GM21786 (cell line): ENCODE measurements around the gene GIPC3.

Experiments
- ATAC-seq: cut with Tn5 transposase; IDR thresholded peaks from one replicate; pipeline ENCODE4 v1.9.1; 2021; ENCODE audit not compliant: unreplicated experiment

GIPC3 gene, protein sequence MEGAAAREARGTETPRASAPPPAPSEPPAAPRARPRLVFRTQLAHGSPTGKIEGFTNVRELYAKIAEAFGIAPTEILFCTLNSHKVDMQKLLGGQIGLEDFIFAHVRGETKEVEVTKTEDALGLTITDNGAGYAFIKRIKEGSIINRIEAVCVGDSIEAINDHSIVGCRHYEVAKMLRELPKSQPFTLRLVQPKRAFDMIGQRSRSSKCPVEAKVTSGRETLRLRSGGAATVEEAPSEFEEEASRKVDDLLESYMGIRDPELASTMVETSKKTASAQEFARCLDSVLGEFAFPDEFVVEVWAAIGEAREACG

DNA sequence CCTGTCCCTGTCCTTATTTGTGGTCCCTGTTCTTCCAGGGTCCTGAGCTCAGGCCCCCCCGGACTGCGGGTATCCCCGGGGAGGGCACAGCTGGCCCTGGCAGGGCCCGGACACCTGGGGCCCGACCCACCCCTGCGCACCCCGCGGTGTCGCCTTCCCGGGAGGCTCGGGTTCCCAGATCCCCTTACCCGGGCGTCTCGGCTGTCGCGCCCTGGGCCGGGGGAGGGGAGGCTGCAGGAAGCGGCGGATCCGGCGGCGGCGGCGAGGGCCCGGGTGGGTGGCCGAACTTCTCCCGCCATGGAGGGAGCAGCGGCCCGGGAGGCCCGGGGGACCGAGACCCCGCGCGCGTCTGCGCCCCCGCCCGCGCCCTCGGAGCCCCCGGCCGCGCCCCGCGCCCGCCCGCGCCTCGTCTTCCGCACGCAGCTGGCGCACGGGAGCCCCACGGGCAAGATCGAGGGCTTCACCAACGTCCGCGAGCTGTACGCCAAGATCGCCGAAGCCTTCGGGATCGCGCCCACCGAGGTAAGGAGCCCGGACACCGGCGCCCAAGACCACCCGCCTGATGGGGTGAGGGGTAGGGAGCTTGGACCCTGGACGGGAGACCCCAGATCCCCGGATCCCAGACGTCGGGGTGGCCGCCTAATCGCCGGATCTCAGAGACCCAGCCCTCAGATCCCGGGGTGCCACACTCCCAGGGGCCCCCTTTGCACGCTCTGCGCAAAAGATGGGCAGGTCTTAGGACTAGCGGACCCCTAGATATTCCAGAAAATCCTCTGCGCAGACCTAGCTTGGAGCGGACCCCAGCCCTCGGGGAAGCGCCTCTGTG, at the start of gene GIPC3:
Gene GIPC3 (plus strand): TSS at position 178 of the 826 bp plus-strand sequence. CDS start 120 bp downstream, at position 298.
- ATAC-seq, result no peak

DNA sequence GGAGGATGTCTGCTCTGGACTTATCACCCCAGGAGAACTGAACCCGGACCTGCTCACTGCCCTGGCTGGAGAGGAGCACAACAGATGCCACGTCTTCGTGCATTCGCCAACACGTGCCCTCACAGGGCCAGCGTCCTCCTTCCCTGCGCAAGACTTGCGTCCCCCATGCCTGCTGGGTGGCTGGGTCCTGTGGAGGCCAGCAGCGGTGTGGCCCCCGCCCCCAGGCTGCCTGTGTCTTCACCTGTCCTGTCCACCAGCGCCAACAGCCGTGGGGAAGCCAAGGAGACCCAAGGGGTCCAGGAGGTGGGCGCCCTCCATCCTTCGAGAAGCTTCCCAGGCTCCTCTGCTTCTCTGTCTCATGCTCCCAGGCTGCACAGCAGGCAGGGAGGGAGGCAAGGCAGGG, 49.7 kb upstream of the GIPC3 start:
- no peak for ATAC-seq

- ATAC-seq, result no peak
Observed at GRCh38 chr19:3535981-3536380, 49.3 kb upstream of the GIPC3 start.

DNA sequence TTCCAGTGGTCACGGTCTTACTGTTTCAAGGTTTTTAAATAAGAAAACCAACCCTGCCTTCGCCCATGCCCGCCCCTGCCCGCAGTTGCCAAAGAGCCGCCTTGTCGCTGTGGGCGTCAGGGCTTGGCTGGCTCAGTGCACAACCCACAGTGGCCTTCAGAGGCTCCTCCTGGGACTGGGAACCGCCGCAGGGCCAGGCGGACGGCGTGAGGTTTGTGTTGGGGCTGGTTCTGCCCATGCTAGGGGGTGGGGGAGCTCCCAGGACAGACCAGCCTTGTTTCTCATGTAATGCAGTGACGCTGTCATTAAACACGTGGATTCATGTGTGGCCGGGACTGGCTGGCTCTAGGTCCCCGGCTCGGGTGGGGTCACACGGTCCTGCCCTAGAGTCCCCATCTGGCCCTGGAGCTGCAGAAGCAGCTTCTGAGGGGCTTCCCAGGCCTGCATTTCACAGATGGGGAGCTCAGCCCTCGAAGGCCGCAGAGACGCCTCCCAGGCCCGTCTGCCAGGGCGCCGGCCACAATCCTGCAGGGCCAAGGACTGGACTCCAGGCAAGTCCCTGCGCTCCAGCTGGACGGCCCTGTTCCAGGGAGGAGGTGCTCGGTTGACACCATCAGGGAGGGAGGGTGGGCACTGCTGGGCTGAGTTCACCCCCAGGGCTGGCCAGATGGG, 48.7 kb upstream of the GIPC3 start:
- no peak for ATAC-seq

DNA sequence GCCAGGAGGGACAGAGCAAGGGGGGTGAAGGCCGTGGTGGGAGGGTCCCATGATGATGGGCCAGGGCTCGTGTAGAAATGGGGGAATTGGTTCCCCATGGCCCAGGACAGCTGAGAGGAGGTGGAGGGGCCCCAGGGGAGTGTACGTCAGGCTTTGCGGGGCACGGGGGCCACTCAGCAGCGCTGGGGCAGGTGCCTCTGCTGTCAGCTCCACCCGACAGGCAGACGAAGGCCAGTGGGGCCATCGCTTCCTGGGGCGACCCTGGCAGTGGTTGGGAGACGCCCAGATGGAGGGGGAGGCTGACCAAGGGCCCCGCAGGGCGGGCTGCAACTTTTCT, 48.2 kb upstream of the GIPC3 start:
- ATAC-seq, result no peak

DNA sequence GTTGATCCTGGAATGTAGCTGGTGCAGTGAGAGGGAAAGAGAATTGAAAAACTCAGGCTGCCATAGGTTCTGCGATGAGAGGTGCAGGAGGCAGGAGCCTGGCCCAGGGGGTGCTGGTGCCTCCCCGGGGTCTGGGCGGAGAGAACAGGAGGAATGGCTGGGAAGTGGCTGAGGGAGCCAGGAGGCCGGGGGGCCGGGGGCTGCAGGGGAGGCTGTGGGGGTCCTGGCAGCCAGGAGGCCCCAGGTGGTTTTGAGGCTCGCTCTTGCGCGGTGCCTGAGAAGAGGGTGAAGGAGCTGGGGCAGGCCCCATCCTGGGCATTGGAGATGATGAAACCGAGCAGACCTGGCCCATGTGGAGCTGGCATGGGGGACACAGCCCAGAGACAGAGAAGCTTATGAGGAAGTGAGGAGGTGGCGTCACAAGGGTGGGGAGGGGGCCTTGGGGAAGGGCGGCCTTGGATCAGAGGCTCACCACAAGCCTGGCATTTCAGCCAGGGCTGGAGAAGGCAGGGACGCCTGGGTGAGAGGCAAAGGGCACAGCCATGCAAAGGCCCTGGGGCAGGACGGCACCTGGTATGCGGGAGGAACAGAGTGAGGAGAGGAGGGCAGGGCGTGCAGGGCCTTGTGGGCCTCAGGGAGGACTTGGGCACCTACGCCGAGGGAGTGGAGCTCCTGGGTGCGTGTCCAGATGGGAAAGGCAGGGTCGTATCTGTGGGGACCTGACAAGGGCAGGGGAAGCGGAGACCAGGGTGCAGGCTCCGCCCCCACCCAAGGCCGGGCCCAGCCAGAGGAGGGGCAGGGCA, 47.6 kb upstream of the GIPC3 start:
- no peak for ATAC-seq

DNA sequence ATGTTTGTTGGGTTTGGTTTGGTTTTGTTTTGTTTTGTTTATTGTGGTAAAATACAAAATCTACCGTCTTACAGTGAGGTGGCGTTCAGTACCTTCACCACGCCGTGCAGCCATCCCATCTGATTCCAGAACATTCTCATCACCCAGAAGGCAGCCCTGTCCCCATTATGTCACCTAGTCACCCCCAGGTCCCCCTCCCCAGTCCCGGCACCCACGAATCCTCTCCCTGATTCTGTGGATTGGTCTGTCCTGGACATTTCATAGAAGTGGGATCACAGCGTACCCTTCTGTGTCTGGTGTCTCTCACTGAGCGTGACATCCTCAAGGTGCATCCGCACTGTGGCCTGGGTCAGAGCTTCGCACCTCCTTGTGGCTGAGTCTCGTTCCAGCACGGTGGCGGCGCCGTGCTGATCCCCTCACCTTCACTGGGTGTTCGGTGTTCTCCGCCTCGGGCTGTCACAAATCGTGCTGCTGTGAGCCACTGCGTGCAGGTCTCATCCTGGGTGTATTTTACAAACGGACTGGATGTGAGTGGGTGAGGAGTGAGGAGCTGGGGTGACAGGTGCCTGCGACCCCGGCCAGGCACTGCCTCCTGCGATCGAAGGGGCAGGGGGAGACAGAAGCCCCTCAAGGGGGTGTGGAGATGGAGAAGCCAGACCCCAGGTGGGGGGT, 46.9 kb upstream of the GIPC3 start:
- no peak for ATAC-seq

DNA sequence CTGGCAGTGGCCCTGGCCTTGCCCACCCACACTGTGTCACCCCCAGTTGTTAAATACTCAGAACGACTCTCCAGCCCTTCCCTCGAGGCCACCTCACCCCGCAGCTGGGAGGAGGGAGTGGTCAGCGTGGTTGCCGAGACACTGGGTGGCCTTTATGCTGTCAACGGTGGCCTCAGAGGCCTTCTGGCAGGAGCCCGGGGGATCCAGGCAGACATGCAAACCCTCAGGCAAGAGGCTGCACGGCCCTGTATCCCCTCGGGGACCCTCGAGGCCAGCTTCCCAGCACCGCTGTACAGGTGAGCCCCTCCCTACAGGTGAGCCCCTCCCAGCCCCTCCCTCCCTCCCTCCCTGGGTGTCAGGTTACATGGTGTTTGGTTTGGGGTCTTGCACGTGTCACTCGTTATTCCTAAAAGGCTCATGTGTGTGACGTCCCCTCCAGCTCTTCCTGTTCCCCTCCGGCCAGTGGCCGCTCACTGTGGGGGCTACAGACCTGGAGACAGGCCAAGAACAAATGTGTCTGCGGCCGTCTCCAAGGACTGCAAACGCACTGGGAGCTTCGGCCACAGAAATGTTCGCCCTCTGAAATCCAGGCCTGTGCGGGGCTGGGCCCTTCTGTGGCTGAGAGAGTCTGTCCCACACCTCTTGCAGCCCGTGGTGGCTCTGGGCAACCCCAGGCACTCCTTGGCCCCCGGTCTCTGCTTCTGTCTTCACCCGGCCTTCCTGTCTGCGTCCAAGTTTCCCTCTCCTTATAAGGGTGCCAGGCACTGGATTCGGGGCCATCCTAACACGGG, 46.1 kb upstream of the GIPC3 start, which contains the start of gene TEKTIP1:
Gene TEKTIP1 (plus strand): TSS at position 210 of the 791 bp plus-strand sequence. CDS start 4 bp downstream, at position 214.
- ATAC-seq, result no peak

DNA sequence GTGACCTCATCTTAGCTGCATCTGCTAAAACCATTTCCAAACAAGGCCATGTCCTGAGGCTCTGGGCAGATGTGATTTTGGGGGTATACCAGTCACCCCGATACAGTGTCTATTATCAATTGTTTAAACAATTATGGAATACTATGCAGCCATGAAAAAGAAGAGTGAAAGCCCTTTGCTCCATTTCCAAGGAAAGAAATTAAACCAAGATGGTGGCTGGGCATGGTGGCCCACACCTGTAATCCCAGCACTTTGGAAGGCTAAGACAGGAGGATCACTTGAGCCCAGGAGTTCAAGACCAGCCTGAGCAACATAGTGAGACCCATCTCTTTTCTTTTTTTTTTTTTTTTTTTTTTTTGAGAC, 45.5 kb upstream of the GIPC3 start:
- no peak for ATAC-seq

GRCh38 chr19:3543150-3544057, 41.9 kb upstream of the GIPC3 start:
- no peak for ATAC-seq

DNA sequence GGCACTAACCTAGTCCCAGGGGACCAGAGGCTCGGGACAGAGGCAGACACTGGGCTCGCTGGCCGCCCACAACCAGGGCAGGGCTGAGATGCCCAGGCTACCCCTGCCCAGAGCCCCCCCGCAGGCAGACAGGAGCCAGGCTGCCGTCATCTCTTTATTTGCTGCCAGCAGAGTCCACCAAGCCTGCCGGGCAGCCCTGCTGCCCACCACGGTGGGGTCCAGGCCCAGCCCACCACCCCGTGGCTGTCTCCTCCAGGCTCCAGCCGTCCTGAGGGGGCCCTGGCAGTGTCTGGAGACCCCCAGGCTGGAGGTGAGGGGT, 41.3 kb upstream of the GIPC3 start:
- no peak for ATAC-seq

GRCh38 chr19:3544742-3545668, 40.3 kb upstream of the GIPC3 start:
- no peak for ATAC-seq

- ATAC-seq, result no peak
Observed at GRCh38 chr19:3545669-3546034, 39.6 kb upstream of the GIPC3 start.

DNA sequence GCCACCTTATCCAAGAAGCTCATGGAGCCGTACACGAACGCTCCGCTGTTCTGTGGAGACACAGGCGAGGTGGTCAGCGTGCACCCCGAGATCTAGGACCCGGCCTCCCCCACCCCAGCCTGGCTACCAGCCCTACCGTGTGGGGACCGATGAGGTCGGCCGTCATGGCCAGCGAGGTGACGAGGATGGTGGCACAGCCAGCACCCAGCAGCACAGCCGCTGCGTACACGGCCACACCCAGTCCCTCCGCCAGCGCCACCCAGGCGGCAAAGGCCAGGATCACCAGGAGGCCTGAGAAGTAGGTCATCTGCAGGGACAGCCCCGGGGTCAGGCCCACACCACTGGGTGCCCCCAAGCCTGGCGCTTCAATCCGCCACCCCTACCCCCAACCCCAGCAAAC, 39.2 kb upstream of the GIPC3 start:
- ATAC-seq, result no peak

GRCh38 chr19:3547301-3547731, 38.0 kb upstream of the GIPC3 start:
- no peak for ATAC-seq

DNA sequence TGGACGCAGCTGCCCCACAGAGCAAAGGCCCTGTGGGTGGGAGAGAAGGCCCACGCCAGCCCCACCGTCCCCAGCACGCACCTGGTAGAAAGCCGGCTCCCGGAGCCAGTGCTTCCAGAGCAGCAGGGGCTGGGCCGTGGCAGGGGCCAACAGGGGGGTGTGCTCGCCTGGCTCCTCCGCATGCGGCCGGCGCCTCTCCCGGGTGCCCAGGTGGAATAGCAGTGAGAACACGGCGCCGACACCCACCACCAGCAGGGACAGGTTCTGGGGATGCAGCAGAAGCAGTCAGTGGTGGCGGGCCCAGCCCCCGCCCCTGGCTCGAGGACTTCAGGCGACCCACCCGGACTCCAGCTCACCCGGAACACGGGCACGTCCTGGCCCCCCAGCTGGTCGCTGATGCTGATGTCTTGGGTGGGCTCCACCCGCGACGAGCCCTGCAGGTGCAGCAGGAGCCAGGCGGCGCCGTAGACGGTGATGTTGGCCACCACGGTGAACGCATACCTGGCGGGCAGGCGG, 37.5 kb upstream of the GIPC3 start:
- ATAC-seq, result no peak

DNA sequence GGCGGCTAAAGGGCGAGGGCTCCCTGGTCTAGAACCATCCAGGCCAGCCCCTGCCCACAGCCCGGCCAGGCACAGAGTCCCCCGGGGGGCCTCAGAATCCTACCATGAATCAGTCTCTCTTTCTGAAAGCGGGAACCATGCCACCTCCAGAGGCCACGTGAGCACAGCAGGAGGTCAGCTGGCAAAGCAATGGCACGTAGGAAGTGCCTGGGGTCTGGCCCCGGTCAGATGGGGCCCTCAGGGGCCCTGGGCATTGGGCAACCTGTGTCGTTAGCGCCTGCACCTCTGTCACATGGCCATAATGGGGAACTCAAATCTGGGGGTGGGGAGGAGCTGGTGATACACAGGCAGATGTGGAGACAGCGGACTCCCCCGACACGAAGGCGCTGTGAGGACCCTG, 36.7 kb upstream of the GIPC3 start:
- no peak for ATAC-seq

DNA sequence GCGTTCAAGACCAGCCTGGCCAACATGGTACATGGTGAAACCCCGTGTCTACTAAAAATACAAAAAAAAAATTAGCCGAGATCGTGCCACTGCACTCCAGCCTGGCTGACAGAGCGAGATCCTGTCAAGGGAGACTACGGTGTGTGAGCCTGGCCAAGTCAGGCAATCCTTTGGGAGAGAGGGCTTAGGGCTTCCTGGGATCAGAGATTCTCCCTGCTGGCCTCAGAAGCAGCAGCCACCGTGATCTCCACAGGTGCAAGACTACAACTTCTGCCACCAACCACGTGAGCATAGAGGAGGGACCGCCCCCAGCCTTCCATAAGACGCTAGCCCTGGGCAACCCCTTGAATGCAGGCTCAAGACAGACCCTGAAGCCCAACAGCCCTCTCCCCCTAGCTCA, 35.5 kb upstream of the GIPC3 start:
- ATAC-seq, result no peak
